ENCODE data around the gene SLC4A7. TPM values are rescaled to one million over a fixed set of nuclear protein-coding genes. Genes with fewer than 3 reads are reported as not detected.
"Not testable (repeated sequence)": the region's sequence is repeated elsewhere in the genome, so short reads cannot be mapped to it uniquely, and the experiment has no call there.

SLC4A7 gene
- polyA plus RNA-seq, 4 donors = 17.0 to 34.7 (median 26.8) TPM

GRCh38 chr3:27438352-27438751 lies 45.8 kb downstream of the SLC4A7 start:
- DNase-seq (ENCODE audit: low read depth in 4 of 4, low spot score in 2 of 4) = not testable (repeated sequence)

DNA sequence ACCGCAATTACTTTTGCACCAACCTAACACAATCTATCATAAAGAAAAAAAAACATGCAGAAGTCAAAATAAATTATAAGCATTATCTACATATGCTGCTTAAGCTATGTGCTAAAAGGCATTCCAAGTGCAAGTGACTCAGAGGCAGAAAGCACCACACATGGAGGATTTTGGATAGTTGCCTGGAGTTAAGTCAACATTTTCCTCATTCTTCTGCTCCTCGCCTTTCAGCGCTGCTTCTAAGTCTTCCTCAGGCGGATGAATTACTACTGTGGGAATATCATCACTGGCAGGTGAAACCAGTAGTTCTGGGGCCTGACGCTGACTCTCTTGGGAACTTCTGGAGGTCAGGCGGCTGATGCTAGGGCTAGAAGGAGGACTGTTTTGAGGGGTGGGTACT lies 53.1 kb downstream of the SLC4A7 start:
- peak in 1 of 4 donors; percentile 32 for DNase-seq (ENCODE audit: low read depth in 4 of 4, low spot score in 2 of 4)

DNA sequence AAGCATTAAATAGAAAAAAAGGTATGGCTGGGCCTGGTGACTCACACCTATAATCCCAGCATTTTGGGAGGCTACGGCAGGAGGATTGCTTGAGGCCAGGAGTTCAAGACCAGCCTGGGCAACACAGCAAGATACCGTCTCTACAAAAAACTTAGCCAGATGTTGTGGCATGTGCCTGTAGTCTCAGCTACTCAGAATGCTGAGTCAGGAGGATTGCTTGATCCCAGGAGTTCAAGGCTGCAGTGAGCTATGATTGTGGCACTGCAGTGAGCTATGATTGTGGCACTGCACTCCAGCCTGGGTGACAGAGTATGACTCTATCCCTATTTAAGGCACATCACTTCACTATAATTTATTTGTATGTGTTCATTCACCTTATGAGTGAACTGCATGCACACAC lies 54.3 kb downstream of the SLC4A7 start:
- no peak for DNase-seq (ENCODE audit: low read depth in 4 of 4, low spot score in 2 of 4)

- no peak for DNase-seq (ENCODE audit: low read depth in 4 of 4, low spot score in 2 of 4)
Observed at GRCh38 chr3:27428446-27428845, 55.7 kb downstream of the SLC4A7 start.

- DNase-seq (ENCODE audit: low read depth in 4 of 4, low spot score in 2 of 4) = no peak
Observed at GRCh38 chr3:27426926-27427325, 57.3 kb downstream of the SLC4A7 start.

DNA sequence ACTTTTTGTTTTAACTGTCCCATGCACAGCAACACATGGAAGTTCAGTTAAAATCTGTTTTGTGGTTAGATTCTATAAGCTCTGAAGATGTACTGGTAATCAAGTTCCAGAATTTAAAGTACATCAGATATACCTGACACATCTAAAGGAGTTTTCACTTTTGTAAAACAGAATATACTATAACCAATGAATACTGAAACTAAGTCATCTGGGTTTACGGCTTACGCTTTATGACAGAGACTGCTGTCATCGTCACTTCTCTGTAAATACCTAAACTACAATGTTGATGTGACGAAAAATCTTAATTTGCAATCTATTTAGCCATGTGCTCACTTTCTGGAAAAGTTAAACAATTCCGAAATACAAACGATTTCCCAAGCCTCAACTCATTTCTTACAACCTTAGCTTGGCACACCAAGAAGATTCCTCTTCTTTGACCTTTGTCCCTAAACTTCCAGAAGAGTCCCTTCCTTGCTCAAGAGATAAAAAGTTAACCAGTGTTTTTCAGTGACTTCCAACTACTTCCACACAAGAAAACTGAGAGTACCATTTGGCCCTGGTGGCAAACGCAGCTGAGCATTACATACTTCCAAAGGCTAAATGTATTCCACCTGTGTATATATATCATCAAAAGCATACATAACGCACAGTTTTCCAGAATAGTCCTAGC lies 58.2 kb downstream of the SLC4A7 start:
- DNase-seq (ENCODE audit: low read depth in 4 of 4, low spot score in 2 of 4) = no peak

- DNase-seq (ENCODE audit: low read depth in 4 of 4, low spot score in 2 of 4) = not testable (repeated sequence)
Observed at GRCh38 chr3:27424812-27425521, 59.2 kb downstream of the SLC4A7 start.

GRCh38 chr3:27423463-27423862 lies 60.7 kb downstream of the SLC4A7 start:
- DNase-seq (ENCODE audit: low read depth in 4 of 4, low spot score in 2 of 4) = peak in 1 of 4 donors; percentile 2

- no peak for DNase-seq (ENCODE audit: low read depth in 4 of 4, low spot score in 2 of 4)
Observed at GRCh38 chr3:27422617-27423016, 61.6 kb downstream of the SLC4A7 start.

DNA sequence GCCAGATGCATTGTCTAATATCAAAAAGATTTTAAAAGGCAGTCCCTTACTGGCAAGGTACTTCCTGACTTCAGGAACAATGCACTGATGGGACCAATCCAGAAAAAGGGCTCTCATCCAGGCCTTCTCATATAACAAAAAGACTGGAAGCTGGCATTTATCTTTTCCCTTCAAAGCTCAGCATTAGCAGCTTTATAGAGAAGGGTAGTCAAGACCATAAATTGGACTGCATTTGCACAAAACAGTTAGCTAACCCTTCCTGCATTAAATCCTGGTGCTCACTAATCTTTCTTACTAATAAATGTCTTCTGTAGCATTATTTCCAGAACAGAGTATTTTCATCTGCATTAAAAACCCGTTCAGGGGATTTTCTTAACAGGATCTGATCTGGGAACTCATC lies 69.0 kb downstream of the SLC4A7 start:
- no peak for DNase-seq (ENCODE audit: low read depth in 4 of 4, low spot score in 2 of 4)

DNA sequence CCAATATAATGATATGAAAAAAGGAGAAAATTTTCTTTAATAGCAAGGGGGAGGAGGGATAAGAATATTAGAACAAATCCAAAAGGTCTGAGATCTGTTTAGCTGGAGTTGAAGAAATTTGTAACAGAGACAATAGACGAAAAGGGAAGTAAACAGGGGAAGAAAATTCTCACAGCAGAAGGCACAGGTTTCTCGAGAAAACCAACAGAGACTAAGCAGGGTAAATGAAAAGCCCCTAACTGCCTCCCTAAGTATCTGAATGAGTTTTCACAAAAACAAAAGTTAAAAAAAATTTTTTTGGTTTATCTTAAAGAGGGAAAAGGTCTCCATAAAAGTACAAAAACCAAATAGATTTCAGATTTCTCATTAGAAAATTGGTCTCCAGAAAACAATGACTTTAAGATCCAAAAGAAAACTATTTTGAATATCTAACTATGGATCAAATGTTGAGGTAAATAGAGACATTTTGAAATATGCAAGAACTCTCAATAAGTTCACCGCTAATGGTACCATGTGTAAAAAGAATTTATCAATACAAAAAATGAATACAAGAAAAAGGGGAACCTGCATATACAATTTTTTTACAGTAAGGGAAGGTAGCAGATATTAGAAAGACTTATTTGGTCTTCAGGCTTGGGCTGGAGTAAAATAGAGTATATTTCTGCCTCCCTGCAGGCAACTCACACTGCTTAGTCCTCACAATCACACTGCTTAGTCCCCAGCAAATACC lies 91.1 kb downstream of the SLC4A7 start:
- DNase-seq (ENCODE audit: low read depth in 4 of 4, low spot score in 2 of 4) = no peak

- not testable (repeated sequence) for DNase-seq (ENCODE audit: low read depth in 4 of 4, low spot score in 2 of 4)
Observed at GRCh38 chr3:27392414-27392813, 91.8 kb downstream of the SLC4A7 start.

DNA sequence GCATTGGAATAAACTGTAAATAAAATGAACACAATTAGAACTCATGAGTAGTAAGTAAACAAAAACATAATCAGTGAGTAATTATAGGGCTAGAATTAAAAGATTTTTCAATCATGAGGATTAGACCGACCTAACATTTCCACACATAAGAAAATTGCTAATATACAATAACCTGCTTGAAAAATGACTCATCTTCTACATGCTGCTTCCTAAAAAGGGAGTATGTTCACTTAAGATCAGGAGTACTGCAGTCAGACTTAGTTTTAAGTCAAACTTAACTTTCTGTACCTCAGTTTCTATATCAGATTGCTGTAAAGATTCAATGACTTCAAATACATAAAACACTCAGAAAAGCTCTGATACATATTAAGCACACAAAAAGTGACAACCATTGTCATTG lies 92.4 kb downstream of the SLC4A7 start:
- DNase-seq (ENCODE audit: low read depth in 4 of 4, low spot score in 2 of 4) = no peak

DNA sequence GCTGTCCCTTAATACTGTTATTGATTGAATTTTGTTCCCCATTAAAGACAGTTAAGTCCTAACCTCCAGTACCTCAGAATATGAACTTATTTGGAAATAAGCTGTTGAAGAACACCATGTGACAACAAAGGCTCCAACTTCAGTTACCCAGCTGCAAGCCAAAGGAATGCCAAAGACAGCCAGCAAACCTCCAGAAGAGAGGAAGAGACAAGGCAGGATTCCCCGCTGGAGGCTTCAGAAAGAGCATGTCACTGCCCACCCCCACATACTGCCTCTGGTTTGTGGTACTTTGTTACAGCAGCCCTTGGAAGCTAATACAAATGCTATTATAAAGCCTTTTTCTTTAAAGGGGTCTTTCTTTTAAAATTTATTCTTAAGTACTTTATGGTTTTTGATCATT lies 96.6 kb downstream of the SLC4A7 start:
- no peak for DNase-seq (ENCODE audit: low read depth in 4 of 4, low spot score in 2 of 4)

GRCh38 chr3:27385504-27385903 lies 98.7 kb downstream of the SLC4A7 start:
- DNase-seq (ENCODE audit: low read depth in 4 of 4, low spot score in 2 of 4) = no peak

DNA sequence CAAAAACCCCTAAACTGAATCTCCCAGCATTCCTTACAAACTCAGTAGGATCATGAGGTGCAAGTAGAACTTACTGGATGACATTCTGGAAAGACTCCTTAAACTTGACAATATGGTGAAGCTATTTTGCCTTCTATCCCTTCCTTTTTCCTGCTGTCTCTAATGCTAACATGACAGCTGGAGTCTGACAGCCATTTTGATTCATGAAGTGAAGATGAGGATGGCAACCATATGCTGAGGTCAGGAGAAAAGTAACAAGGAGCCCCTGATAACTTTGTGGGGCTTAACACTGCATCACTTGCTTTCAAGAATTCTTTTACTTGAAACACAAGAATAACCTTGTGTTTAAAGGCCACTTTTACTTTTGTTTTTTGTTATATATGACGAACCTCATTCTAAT lies 100.0 kb downstream of the SLC4A7 start:
- no peak for DNase-seq (ENCODE audit: low read depth in 4 of 4, low spot score in 2 of 4)

DNA sequence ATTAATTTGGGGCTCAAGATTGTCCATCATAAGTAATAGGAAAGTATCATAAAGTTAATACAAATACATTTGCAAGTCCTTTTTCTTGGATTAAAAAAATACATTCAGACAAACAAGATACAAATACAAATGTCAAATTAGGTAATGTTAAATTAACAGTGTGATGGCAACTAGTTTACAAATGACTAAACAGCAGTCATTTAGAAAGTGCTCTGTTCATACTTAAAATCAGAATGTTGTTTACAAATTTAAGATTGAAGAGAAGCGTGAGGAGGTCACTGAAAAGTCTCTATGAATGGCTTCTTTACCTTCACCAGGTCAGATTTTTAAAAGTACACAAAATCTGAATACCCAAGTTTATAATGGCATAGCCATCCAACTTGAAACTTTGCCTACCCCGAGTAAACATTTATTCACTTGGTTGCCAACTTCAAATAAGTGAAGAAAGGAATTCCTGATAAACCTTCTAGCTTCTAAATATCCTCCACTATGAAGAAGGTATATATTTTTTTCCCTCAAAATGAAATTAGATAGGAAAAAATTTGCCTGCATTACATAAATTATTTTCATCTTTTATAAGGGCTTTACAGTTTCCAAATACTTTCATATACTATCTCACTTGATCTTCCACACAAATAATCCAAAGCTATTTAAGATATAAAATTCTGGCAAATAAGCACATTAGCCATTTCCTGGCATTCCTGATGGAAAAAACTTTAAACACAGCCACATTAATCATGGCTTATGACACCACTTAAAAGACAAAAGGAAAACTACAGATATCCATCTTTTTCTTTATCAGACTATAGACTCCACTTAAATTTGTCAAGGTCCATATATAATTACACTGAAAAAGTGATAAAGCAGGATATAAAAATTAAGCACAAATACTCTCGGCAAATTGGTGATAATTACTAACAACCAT lies 103.5 kb downstream of the SLC4A7 start:
- no peak for DNase-seq (ENCODE audit: low read depth in 4 of 4, low spot score in 2 of 4)

- DNase-seq (ENCODE audit: low read depth in 4 of 4, low spot score in 2 of 4) = no peak
Observed at GRCh38 chr3:27378331-27378730, 105.9 kb downstream of the SLC4A7 start.

DNA sequence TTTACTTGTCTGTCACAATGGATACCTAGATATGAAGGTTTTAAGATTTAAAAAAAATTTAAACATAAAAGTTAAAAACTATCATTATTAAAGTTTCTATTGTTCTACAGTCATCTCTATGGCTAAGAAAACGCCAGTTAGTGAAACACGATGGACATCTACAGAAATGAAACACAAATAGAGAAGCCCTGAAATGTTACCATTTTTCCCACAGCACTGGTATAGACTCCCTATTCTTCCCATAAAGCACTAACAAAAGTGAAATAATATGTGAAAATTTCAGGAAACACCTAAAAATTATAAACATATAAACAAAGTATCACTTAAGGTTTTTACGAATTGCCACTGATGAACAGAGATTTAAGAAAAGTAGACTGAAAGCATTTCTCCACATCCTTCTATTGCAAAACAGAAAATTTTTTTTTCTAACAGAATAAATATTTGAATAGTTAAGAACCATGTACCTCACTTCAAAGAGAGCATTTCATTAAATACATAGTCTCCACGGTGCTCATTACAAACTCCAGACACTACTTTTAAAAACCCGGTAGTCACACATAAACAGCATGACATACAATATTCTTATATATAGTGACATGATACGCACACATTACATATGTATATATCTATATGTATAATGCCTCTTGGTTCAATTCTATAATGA lies 107.9 kb downstream of the SLC4A7 start:
- no peak for DNase-seq (ENCODE audit: low read depth in 4 of 4, low spot score in 2 of 4)

Measured in left renal cortex interstitium (tissue), 4 donors.